GM23338 (cell line): ENCODE data around the gene ARRDC1. TPM values are rescaled to one million over a fixed set of nuclear protein-coding genes. Genes with fewer than 3 reads are reported as not detected.

Experiments used
- ATAC-seq: fragments of 200-7000 bp; cut with Tn5 transposase; 3 replicates; pipeline ENCODE4 v1.9.1; 2020
- DNase-seq: peaks from one replicate; pipeline ENCODE4 v3.0.0-alpha.2; 2015; ENCODE audit warnings: low spot score
- H2AFZ ChIP-seq: fragments of 200-600 bp; sonication (generic); 2 replicates; pipeline ENCODE4 v1.8.0; 2016; ENCODE audit warnings: antibody characterized with exemption, mild to moderate bottlenecking, moderate library complexity
- H3F3A ChIP-seq: fragments of 200-600 bp; sonication (generic); replicated peaks from 2 replicates; pipeline ENCODE4 v1.8.0; 2017; ENCODE audit warnings: antibody characterized with exemption, mixed run types, low read depth
- H3K27ac ChIP-seq: fragments of 200-600 bp; sonication (generic); 2 replicates; pipeline ENCODE4 v1.6.1; 2016; ENCODE audit warnings: low read depth
- H3K27me3 ChIP-seq: fragments of 200-600 bp; sonication (generic); 2 replicates; pipeline ENCODE4 v1.8.0; 2016; ENCODE audit warnings: mild to moderate bottlenecking, mixed run types, moderate library complexity; ENCODE audit not compliant: insufficient read depth
- H3K36me3 ChIP-seq: fragments of 200-600 bp; sonication (generic); 2 replicates; pipeline ENCODE4 v1.8.0; 2016; ENCODE audit warnings: mild to moderate bottlenecking; ENCODE audit not compliant: insufficient read depth
- H3K4me1 ChIP-seq: fragments of 200-600 bp; sonication (generic); 2 replicates; pipeline ENCODE4 v1.8.0; 2016; ENCODE audit warnings: mild to moderate bottlenecking, moderate library complexity; ENCODE audit not compliant: insufficient read depth
- H3K4me2 ChIP-seq: fragments of 200-600 bp; sonication (generic); 2 replicates; pipeline ENCODE4 v1.7.1; 2017; ENCODE audit warnings: mixed run types
- H3K4me3 ChIP-seq: fragments of 200-600 bp; sonication (generic); 2 replicates; pipeline ENCODE4 v1.6.1; 2016; ENCODE audit warnings: mixed run types
- H3K79me2 ChIP-seq: fragments of 200-600 bp; sonication (generic); replicated peaks from 2 replicates; pipeline ENCODE4 v1.8.0; 2017; ENCODE audit warnings: mild to moderate bottlenecking; ENCODE audit not compliant: insufficient read depth
- H3K9me2 ChIP-seq: fragments of 200-600 bp; sonication (generic); 2 replicates; pipeline ENCODE4 v1.8.0; 2017; ENCODE audit not compliant: insufficient read depth
- H4K20me1 ChIP-seq: fragments of 200-600 bp; sonication (generic); replicated peaks from 2 replicates; pipeline ENCODE4 v1.8.0; 2017; ENCODE audit warnings: mild to moderate bottlenecking; ENCODE audit not compliant: insufficient read depth
- H3K27ac Mint-ChIP-seq: 2 replicates; pipeline ENCODE4 v1.8.0; 2020; ENCODE audit warnings: inconsistent platforms, mild to moderate bottlenecking, moderate library complexity, mixed read lengths
- H3K27me3 Mint-ChIP-seq: 3 replicates; pipeline ENCODE4 v1.8.0; 2022; ENCODE audit warnings: low read depth, mild to moderate bottlenecking, moderate library complexity, mixed read lengths, inconsistent platforms; ENCODE audit not compliant: insufficient read depth, poor library complexity
- H3K36me3 Mint-ChIP-seq: 3 replicates; pipeline ENCODE4 v1.8.0; 2021; ENCODE audit warnings: low read depth, mild to moderate bottlenecking, inconsistent platforms, moderate library complexity, mixed read lengths
- H3K4me1 Mint-ChIP-seq: 3 replicates; pipeline ENCODE4 v1.8.0; 2020; ENCODE audit warnings: mild to moderate bottlenecking, inconsistent platforms, mixed read lengths
- H3K4me3 Mint-ChIP-seq: 3 replicates; pipeline ENCODE4 v1.8.0; 2021; ENCODE audit warnings: moderate library complexity, mild to moderate bottlenecking, inconsistent platforms, mixed read lengths
- H3K9me3 Mint-ChIP-seq: 3 replicates; pipeline ENCODE4 v1.8.0; 2020; ENCODE audit warnings: moderate library complexity, mild to moderate bottlenecking, inconsistent platforms, mixed read lengths
- CREB1 ChIP-seq: fragments of 250-450 bp; sonication (Bioruptor Pico); IDR thresholded peaks from 2 replicates; pipeline ENCODE4 v1.5.0; 2020; ENCODE audit warnings: low read depth, mild to moderate bottlenecking, moderate library complexity
- CTCF ChIP-seq, 2 experiments: fragments of 200-600 bp in 1 of 2; sonication (generic) in 1 of 2; conservative IDR thresholded peaks; 2 replicates each; pipeline versions ENCODE4 v1.5.1 to v1.6.1; 2016 to 2017; ENCODE audit warnings: antibody characterized with exemption in 2 of 2, low read depth in 2 of 2, mild to moderate bottlenecking in 2 of 2, moderate library complexity in 1 of 2
- ETS1 ChIP-seq: IDR thresholded peaks from 2 replicates; pipeline ENCODE4 v1.6.1; 2016; ENCODE audit warnings: antibody characterized with exemption
- EZH2 ChIP-seq: fragments of 200-600 bp; sonication (generic); IDR thresholded peaks from one replicate; pipeline ENCODE4 v1.8.0; 2017; ENCODE audit warnings: antibody characterized with exemption, mild to moderate bottlenecking, low read depth; ENCODE audit not compliant: unreplicated experiment
- EZH2phosphoT487 ChIP-seq: fragments of 200-600 bp; sonication (generic); IDR thresholded peaks from one replicate; pipeline ENCODE4 v1.8.1; 2018; ENCODE audit warnings: antibody characterized with exemption; ENCODE audit not compliant: unreplicated experiment
- JUNB ChIP-seq: IDR thresholded peaks from one replicate; pipeline ENCODE4 v1.6.1; 2016; ENCODE audit warnings: antibody characterized with exemption; ENCODE audit not compliant: unreplicated experiment
- NANOG ChIP-seq: IDR thresholded peaks from 2 replicates; pipeline ENCODE4 v1.6.1; 2016; ENCODE audit warnings: antibody characterized with exemption, borderline replicate concordance
- POLR2AphosphoS5 ChIP-seq: IDR thresholded peaks from 2 replicates; pipeline ENCODE4 v1.6.1; 2016; ENCODE audit warnings: antibody characterized with exemption, low read depth
- REST ChIP-seq: IDR thresholded peaks from one replicate; pipeline ENCODE4 v1.6.1; 2018; ENCODE audit warnings: antibody characterized with exemption; ENCODE audit not compliant: unreplicated experiment
- STAT1 ChIP-seq: IDR thresholded peaks from one replicate; pipeline ENCODE4 v1.6.1; 2016; ENCODE audit warnings: antibody characterized with exemption; ENCODE audit not compliant: unreplicated experiment
- ZNF114 ChIP-seq: fragments of 250-450 bp; sonication (Bioruptor Pico); IDR thresholded peaks from 2 replicates; pipeline ENCODE4 v1.5.0; 2020; ENCODE audit warnings: mild to moderate bottlenecking, moderate library complexity
- ZNF331 ChIP-seq: fragments of 250-450 bp; sonication (Bioruptor Pico); IDR thresholded peaks from 2 replicates; pipeline ENCODE4 v1.5.0; 2020; ENCODE audit warnings: low read depth, mild to moderate bottlenecking, moderate library complexity
- ZNF462 ChIP-seq: fragments of 250-450 bp; sonication (Bioruptor Pico); IDR thresholded peaks from 2 replicates; pipeline ENCODE4 v1.5.0; 2020; ENCODE audit warnings: mild to moderate bottlenecking, moderate library complexity
- polyA plus RNA-seq: library from polyadenylated mRNA; unstranded; fragments of >200 nt; fragmentation: Nextera tagmentation; extraction: Ambion mirVana; gene quantifications from 2 replicates; pipeline ENCODE4 v1.2.1, GENCODE V29; 2016
- total RNA-seq: library from RNA; depleted of rRNA; stranded (reverse); fragments of >200 nt; shearing (Covaris generic); gene quantifications from 2 replicates; pipeline ENCODE4 v1.2.3, GENCODE V29; 2014

Gene ARRDC1
- total and polyA plus RNA-seq, 2 experiments from 2014 or later, result 36.6 to 63.8 TPM

- Histone ChIP-seq H3K4me2 (no peak overlapping the region), H4K20me1 (peaks cover 23% of the 10 kb centered on the region; the same call in 1 of the 2 replicates), H2AFZ (no peak overlapping the region), H3K27me3 (no peaks in the 10 kb centered on the region), H3F3A (peaks cover 18% of the 10 kb centered on the region; the same call in 1 of the 2 replicates), H3K27ac (no peak overlapping the region), H3K36me3 (peaks cover 29% of the 10 kb centered on the region), H3K9me2 (no peaks in the 10 kb centered on the region), H3K79me2 (peaks cover 42% of the 10 kb centered on the region), H3K4me3 (no peak overlapping the region), H3K4me1 (peaks cover 17% of the 10 kb centered on the region)
- Mint-ChIP-seq H3K4me1 (peaks cover 19% of the 10 kb centered on the region), H3K4me3 (no peak overlapping the region; the same call in 2 of the 3 replicates), H3K27me3 (peaks cover 19% of the 10 kb centered on the region), H3K36me3 (peaks cover 59% of the 10 kb centered on the region), H3K27ac (no peak overlapping the region), H3K9me3 (no peaks in the 10 kb centered on the region)
- no peak for ATAC-seq
- no peak for TF ChIP-seq ETS1
- TF ChIP-seq STAT1, result no peak
- no peak for TF ChIP-seq ZNF114 (CRISPR knock-in tag)
- TF ChIP-seq CTCF (conservative IDR thresholded peaks at IDR 0.05; ENCODE audit: low read depth in 2 of 2), result no peak
- no peak for TF ChIP-seq EZH2
- TF ChIP-seq ZNF462 (CRISPR knock-in tag), result no peak
- no peak for TF ChIP-seq JUNB
- no peak for TF ChIP-seq POLR2AphosphoS5
- no peak for TF ChIP-seq NANOG
- TF ChIP-seq ZNF331 (CRISPR knock-in tag), result no peak
- no peak for TF ChIP-seq CREB1 (CRISPR knock-in tag)
- no peak for TF ChIP-seq REST
- no peak for TF ChIP-seq EZH2phosphoT487
- no peak for DNase-seq
Measured at GRCh38 chr9:137575364-137575715, 30.1 kb upstream of the ARRDC1 start.
